Progenitor cell of endocrine pancreas (in vitro differentiated cells): ENCODE data around the gene TUBA8. TPM values are rescaled to one million over a fixed set of nuclear protein-coding genes. Genes with fewer than 3 reads are reported as not detected.
"Not testable (repeated sequence)": the region's sequence is repeated elsewhere in the genome, so short reads cannot be mapped to it uniquely, and the experiment has no call there.

ENCODE experiments used
- DNase-seq: peaks from one replicate; pipeline ENCODE4 v3.0.0; 2021; ENCODE audit warnings: low spot score; ENCODE audit not compliant: unreplicated experiment
- H3K27ac Mint-ChIP-seq: 2 replicates; pipeline ENCODE4 v1.8.0; 2021; ENCODE audit warnings: mild to moderate bottlenecking, moderate library complexity, mixed read lengths
- H3K27me3 Mint-ChIP-seq: 2 replicates; pipeline ENCODE4 v1.8.0; 2021; ENCODE audit warnings: mixed read lengths
- H3K36me3 Mint-ChIP-seq: 2 replicates; pipeline ENCODE4 v1.8.0; 2022; ENCODE audit warnings: mixed read lengths; ENCODE audit not compliant: insufficient read depth
- H3K4me1 Mint-ChIP-seq: 2 replicates; pipeline ENCODE4 v1.8.0; 2021; ENCODE audit warnings: low read depth, mixed read lengths
- H3K4me3 Mint-ChIP-seq: 2 replicates; pipeline ENCODE4 v1.8.0; 2021; ENCODE audit warnings: low read depth, mild to moderate bottlenecking, moderate library complexity, mixed read lengths
- H3K9me3 Mint-ChIP-seq: 2 replicates; pipeline ENCODE4 v1.8.0; 2021; ENCODE audit warnings: low read depth, mixed read lengths
- total RNA-seq: library from RNA; stranded (reverse); gene quantifications from 2 replicates; pipeline ENCODE4 v1.2.1, GENCODE V29; 2021
- TF ChIP-seq, protein P1 (sequence below): fragments of 200-600 bp; sonication (generic); IDR thresholded peaks from one replicate; pipeline ENCODE4 v1.5.0; 2021; ENCODE audit warnings: antibody characterized with exemption, mild to moderate bottlenecking; ENCODE audit not compliant: unreplicated experiment

TUBA8 gene
- total RNA-seq, 1 donor from 2014 or later, result 2.4 TPM

DNA sequence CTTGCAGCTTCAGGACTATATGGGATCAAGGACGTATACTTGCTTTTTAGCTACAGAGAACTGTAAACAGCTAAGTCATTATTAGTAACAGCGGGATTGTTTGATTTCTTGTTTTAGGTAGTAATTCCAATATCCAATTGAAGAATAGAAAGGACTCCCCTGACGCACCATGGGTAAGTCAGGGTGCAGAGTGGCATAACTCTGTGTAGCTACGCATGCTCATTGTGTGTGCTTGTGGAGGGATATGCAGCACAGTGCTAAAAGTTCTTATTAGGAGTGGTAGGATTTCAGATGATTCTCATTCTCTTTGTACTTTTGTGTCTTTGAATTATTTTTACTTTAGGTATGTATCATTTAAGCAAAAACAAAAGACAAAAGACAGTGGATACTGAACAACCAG lies 40.6 kb upstream of the TUBA8 start:
- Mint-ChIP-seq H3K4me1 (peaks cover 6% of the 10 kb centered on the region), H3K9me3 (no peaks in the 10 kb centered on the region), H3K36me3 (no peaks in the 10 kb centered on the region), H3K4me3 (no peak overlapping the region), H3K27me3 (peaks cover 25% of the 10 kb centered on the region), H3K27ac (no peak overlapping the region)
- no peak for DNase-seq
- TF ChIP-seq, protein P1, sequence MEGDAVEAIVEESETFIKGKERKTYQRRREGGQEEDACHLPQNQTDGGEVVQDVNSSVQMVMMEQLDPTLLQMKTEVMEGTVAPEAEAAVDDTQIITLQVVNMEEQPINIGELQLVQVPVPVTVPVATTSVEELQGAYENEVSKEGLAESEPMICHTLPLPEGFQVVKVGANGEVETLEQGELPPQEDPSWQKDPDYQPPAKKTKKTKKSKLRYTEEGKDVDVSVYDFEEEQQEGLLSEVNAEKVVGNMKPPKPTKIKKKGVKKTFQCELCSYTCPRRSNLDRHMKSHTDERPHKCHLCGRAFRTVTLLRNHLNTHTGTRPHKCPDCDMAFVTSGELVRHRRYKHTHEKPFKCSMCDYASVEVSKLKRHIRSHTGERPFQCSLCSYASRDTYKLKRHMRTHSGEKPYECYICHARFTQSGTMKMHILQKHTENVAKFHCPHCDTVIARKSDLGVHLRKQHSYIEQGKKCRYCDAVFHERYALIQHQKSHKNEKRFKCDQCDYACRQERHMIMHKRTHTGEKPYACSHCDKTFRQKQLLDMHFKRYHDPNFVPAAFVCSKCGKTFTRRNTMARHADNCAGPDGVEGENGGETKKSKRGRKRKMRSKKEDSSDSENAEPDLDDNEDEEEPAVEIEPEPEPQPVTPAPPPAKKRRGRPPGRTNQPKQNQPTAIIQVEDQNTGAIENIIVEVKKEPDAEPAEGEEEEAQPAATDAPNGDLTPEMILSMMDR, result no peak

DNA sequence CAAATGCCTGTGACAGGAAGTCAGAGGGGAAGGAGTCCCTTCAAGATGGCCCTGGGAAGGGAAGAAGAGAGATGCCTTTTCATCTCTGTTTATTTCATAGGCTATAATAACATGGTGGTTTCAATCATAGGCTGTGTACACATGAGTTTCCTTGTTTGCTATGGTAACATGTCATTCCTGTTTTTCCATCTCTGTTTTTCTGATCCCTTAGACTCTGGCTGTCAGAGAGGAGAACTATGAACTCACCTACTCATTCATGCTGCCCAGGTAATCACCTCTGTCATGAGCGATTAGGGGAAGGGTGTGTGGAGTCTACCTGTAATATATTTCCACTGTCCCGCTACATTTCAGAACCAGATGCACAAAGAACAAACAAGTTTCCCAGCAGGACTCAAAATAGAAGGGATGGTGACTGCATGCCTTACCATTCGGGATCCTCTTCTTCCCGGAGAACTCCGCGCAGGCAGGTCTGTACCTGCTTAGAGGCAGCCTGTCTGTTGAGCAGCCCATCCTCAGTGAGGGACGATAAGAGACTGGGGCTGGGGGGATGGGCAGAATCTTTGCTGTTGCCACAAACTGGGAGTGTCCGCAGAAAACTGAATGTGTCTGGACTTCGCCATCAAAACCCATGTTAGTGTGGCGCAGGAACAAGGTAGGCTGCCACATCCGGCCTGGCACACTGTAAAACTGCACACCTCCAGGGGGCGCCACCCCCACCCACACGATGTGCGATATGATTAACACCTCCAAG lies 39.9 kb upstream of the TUBA8 start:
- Mint-ChIP-seq H3K9me3 (no peaks in the 10 kb centered on the region), H3K36me3 (no peaks in the 10 kb centered on the region), H3K4me3 (no peak overlapping the region), H3K27ac (no peak overlapping the region), H3K4me1 (peaks cover 6% of the 10 kb centered on the region), H3K27me3 (peaks cover 20% of the 10 kb centered on the region)
- DNase-seq, result no peak
- TF ChIP-seq, protein P1, result peak; percentile 45

DNA sequence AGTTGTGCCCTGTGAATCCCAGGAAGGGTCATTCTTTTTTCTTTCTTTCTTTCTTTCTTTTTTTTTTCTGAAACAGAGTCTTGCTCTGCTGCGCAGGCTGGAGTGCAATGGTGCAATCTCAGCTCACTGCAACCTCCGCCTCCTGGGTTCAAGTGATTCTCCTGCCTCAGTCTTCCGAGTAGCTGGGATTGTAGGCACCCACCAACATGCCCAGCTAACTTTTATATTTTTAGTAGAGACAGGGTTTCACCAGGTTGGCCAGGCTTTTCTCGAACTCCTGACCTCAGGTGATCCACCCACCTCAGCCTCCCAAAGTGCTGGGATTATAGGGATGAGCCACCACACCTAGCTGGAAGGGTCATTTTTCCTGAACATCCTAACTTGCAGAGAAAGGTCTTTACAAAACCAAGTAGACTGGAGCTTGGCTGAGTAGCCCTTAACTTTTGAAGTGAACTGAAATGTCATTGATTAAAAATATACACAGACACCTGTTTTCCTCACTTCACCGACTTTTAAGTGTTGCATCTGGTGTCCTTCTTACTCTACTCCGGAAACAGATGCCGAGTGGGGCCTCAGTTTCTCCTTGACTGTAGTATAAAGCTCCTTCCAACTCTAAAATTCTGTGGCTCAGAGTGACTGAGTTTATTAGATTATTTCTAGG lies 39.2 kb upstream of the TUBA8 start:
- H3K9me3 Mint-ChIP-seq, H3K27ac Mint-ChIP-seq, H3K4me3 Mint-ChIP-seq, H3K36me3 Mint-ChIP-seq, H3K4me1 Mint-ChIP-seq, DNase-seq: not testable (repeated sequence)
- H3K27me3 Mint-ChIP-seq, result peaks cover 13% of the 10 kb centered on the region

DNA sequence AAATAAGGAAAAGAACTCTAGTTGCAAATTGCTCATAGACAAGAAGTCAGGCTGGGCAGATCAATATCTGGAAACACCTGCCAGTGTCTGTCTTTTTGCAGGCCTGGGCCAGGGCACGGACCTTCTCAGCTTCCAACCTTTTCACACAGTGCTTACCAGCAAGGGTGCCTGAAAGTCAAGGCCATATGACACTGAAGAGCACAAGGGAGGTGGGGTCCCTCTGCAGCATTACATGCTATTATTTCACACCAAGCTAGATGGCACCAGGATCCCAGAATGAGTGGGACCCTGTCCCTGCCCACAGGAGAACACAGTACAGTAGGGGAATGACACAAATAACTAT lies 38.7 kb upstream of the TUBA8 start:
- H3K27ac Mint-ChIP-seq, result no peak overlapping the region
- DNase-seq, result no peak
- no peak overlapping the region for H3K4me3 Mint-ChIP-seq
- TF ChIP-seq, protein P1, result no peak
- H3K27me3 Mint-ChIP-seq, result peaks cover 11% of the 10 kb centered on the region
- no peaks in the 10 kb centered on the region for H3K9me3 Mint-ChIP-seq
- H3K36me3 Mint-ChIP-seq, result no peaks in the 10 kb centered on the region
- peaks cover 12% of the 10 kb centered on the region for H3K4me1 Mint-ChIP-seq

DNA sequence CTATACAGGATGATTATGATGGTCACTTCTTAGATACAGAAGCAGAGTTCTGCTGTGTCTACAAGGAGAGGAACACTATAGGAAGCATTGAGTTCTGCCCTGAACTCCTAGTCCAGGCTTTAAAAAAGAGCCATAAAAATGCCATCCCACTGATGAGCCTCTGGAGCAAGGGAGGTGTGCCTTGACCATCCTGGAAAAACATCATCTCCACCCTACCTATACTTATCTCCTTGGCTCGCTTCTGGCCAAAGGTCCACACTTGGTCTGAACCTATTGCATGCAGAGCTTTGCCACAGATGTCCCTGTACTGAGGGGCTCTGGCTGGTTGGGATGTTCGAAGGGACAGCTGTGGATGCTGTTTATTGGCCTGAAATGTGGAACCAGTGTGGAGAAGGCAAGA lies 37.1 kb upstream of the TUBA8 start:
- TF ChIP-seq, protein P1, result no peak
- Mint-ChIP-seq H3K4me3 (no peak overlapping the region), H3K9me3 (no peaks in the 10 kb centered on the region), H3K4me1 (peaks cover 16% of the 10 kb centered on the region), H3K27me3 (peaks cover 4% of the 10 kb centered on the region), H3K36me3 (no peaks in the 10 kb centered on the region), H3K27ac (no peak overlapping the region)
- no peak for DNase-seq

DNA sequence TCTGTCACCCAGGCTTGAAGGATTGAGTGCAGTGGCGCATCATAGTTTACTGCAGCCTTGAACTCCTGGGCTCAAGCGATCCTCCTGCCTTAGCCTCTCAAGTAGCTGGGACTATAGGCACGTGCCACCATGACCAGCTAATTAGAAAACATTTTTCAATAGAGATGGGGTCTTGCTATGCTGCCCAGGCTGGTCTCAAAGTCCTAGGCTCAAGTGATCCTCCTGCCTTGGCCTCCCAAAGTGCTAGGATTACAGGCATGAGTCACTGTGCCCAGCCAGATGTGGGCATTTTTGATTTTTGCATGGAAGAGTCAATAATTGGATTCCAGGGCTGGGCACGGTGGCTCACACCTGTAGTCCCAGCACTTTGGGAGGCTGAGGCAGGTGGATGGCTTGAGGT lies 36.7 kb upstream of the TUBA8 start:
- not testable (repeated sequence) for H3K27me3 Mint-ChIP-seq, H3K27ac Mint-ChIP-seq, H3K4me3 Mint-ChIP-seq, H3K36me3 Mint-ChIP-seq, DNase-seq, H3K9me3 Mint-ChIP-seq
- peaks cover 18% of the 10 kb centered on the region for H3K4me1 Mint-ChIP-seq
